ENCODE results near the gene SUSD1. TPM values are rescaled to one million over a fixed set of nuclear protein-coding genes. Genes with fewer than 3 reads are reported as not detected.
"Not testable (repeated sequence)": the region's sequence is repeated elsewhere in the genome, so short reads cannot be mapped to it uniquely, and the experiment has no call there.

The SUSD1 gene
- total RNA-seq (2014; rRNA removed; shearing (Covaris generic)) = 17.9 and 19.5 TPM in 2 replicates

GRCh38 chr9:112174965-112175795, at the start of gene SUSD1:
Gene SUSD1 (minus strand): TSS chr9:112175297. CDS start chr9:112175235, 62 bp downstream.
- Histone ChIP-seq H3K27ac (peak within 1 kb of the TSS; percentile 57), H3K4me1 (peaks cover 8% of the 10 kb centered on the region), H3K9me3 (replicated peaks) (no peaks in the 10 kb centered on the region), H3K36me3 (no peaks in the 10 kb centered on the region), H3K4me3 (peak within 1 kb of the TSS; percentile 74), H3K27me3 (no peaks in the 10 kb centered on the region)
- DNase-seq = peak; percentile 52 to 58

DNA sequence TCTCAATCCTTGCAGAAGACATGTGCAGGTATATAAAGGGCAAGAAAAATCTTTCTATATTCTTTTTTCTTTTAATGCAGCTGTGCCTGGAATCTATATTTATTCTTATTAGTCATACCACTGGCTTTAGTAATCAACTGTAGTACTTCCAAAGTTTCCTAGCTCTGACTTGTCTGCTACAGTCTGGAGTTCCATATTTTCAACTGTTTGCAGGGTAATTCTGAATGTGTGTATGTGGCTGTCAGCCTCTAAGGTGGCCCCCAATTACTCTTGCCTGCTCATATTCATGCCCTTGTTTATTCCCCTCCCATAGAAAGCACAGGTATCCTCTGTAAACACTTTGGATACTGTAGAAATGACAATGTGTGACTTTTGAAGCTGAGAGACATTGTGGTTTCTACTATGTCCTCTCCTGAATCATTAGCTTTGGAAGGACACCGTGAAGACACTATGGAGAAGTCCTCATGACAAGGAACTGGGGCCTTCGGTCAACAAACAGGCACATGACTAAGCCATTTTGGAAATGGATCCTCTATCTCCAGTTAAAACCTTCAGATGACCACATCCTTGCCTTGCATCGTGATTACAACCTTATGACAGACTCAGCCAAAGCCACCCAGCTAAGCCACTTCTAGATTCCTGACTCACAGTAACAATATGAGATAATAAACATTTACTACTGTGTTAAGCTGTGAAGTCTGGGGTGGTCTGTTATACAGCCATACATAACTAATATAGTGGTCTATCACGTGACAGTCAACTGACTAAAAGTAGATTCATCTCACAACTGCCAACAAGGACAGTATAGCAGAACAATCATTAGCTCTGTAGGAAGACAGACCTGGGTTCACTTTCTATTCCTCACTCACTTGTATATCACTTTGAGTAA, 49.5 kb upstream of the SUSD1 start:
- Histone ChIP-seq H3K4me3 (no peak overlapping the region), H3K4me1 (no peaks in the 10 kb centered on the region), H3K36me3 (peaks cover 73% of the 10 kb centered on the region), H3K27me3 (no peaks in the 10 kb centered on the region), H3K9me3 (replicated peaks) (no peaks in the 10 kb centered on the region), H3K27ac (no peak overlapping the region)
- no peak for DNase-seq

DNA sequence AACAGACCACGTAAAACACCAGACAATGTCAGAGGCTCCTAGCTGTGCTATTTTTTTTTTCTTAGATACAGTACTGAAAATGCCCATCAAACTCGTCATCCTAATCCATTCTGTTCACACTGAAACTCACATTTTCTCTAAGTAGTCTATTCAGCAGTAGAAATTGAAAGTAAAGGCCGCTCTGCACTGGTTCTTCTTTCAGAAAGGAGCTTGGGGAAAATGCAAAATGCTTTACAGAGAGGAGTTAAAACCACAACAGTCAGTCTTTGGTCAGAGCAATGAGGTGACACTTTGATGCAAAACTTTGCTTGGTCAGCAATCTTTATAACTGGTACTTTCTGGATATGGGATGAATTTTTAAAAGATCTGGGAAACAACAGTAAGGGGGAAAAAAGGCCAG, 43.8 kb upstream of the SUSD1 start:
- Histone ChIP-seq H3K36me3 (peaks cover 33% of the 10 kb centered on the region), H3K4me1 (no peaks in the 10 kb centered on the region), H3K27me3 (no peaks in the 10 kb centered on the region), H3K27ac (no peak overlapping the region), H3K9me3 (replicated peaks) (no peaks in the 10 kb centered on the region), H3K4me3 (no peak overlapping the region)
- no peak for DNase-seq

- DNase-seq = no peak
- Histone ChIP-seq H3K36me3 (peaks cover 35% of the 10 kb centered on the region), H3K9me3 (replicated peaks) (0 out of 2 replicates have a peak, but pooled peaks cover 3% of the 10 kb centered on the region), H3K27ac (no peak overlapping the region), H3K27me3 (no peaks in the 10 kb centered on the region), H3K4me1 (no peaks in the 10 kb centered on the region), H3K4me3 (no peak overlapping the region)
Observed at GRCh38 chr9:112212926-112213325, 37.8 kb upstream of the SUSD1 start.

- H3K36me3 ChIP-seq = peaks cover 43% of the 10 kb centered on the region
- no peaks in the 10 kb centered on the region; the same call in 1 of the 2 replicates for H3K4me1 ChIP-seq
- H3K27ac ChIP-seq = no peak overlapping the region
- DNase-seq = no peak
- H3K4me3 ChIP-seq = no peak overlapping the region
- H3K27me3 ChIP-seq = no peaks in the 10 kb centered on the region
- H3K9me3 ChIP-seq (replicated peaks) = peaks cover 25% of the 10 kb centered on the region
Observed at GRCh38 chr9:112207451-112207850, 32.4 kb upstream of the SUSD1 start.

GRCh38 chr9:112203536-112203935, 28.4 kb upstream of the SUSD1 start:
- Histone ChIP-seq H3K4me1 (no peaks in the 10 kb centered on the region; the same call in 1 of the 2 replicates), H3K36me3 (peaks cover 17% of the 10 kb centered on the region), H3K4me3 (no peak overlapping the region), H3K27ac (no peak overlapping the region), H3K9me3 (replicated peaks) (peaks cover 22% of the 10 kb centered on the region), H3K27me3 (no peaks in the 10 kb centered on the region)
- DNase-seq = no peak

DNA sequence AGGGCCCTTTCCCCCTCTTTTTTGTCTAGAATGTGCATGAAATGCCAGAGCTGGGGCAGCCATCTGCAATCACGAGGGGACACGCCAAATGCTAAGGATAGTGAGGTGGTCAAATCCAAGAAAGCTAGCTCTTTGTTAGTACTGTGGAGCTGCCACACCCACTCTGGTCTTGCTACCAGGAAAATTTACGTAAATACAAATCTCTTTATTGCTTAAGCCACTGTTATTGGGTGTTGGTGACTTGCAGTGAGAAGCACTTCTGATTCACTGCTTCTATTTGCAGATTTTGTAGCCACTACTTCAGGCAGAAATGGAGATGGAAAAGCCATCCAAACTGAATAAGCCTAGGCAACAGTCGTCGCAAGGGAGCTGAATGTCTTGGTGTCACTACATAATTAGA, 25.6 kb upstream of the SUSD1 start:
- 0 out of 2 replicates have a peak, but pooled peaks cover 4% of the 10 kb centered on the region for H3K9me3 ChIP-seq (replicated peaks)
- no peaks in the 10 kb centered on the region; the same call in none of the 2 replicates for H3K36me3 ChIP-seq
- DNase-seq = peak in 1 of 2 experiments; percentile 11
- no peaks in the 10 kb centered on the region; the same call in 1 of the 2 replicates for H3K4me1 ChIP-seq
- no peaks in the 10 kb centered on the region for H3K27me3 ChIP-seq
- no peak overlapping the region for H3K27ac ChIP-seq
- H3K4me3 ChIP-seq = no peak overlapping the region

DNA sequence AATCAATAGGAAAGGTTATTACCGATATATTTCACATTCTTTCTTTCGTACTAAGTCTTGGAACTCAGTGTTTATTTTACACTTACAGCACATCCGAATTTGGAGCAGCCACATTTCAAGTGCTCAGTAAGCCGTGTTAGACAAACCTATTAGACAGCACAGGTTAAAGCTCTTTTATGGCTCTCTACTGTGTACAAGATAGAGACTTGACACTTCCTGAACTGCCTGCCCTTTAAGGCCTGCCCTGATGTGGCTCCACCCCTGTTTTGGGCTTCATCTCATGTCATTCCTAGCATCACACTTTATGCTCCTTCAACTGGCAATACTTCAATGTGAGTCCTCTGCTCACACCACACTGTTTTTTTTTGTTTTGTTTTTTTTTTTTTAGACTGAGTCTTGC, 23.5 kb upstream of the SUSD1 start:
- H3K4me1 ChIP-seq = 0 out of 2 replicates have a peak, but pooled peaks cover 2% of the 10 kb centered on the region
- H3K36me3 ChIP-seq = no peaks in the 10 kb centered on the region; the same call in 1 of the 2 replicates
- H3K9me3 ChIP-seq (replicated peaks) = no peaks in the 10 kb centered on the region
- H3K27ac ChIP-seq = no peak overlapping the region
- H3K27me3 ChIP-seq = no peaks in the 10 kb centered on the region
- H3K4me3 ChIP-seq = no peak overlapping the region
- no peak for DNase-seq

GRCh38 chr9:112194969-112195431, 19.9 kb upstream of the SUSD1 start:
- H3K4me1 ChIP-seq = 0 out of 2 replicates have a peak, but pooled peaks cover 2% of the 10 kb centered on the region
- no peaks in the 10 kb centered on the region for H3K36me3 ChIP-seq
- H3K4me3 ChIP-seq = no peak overlapping the region
- H3K9me3 ChIP-seq (replicated peaks) = no peaks in the 10 kb centered on the region
- DNase-seq = no peak
- no peaks in the 10 kb centered on the region for H3K27me3 ChIP-seq
- no peak overlapping the region for H3K27ac ChIP-seq

DNA sequence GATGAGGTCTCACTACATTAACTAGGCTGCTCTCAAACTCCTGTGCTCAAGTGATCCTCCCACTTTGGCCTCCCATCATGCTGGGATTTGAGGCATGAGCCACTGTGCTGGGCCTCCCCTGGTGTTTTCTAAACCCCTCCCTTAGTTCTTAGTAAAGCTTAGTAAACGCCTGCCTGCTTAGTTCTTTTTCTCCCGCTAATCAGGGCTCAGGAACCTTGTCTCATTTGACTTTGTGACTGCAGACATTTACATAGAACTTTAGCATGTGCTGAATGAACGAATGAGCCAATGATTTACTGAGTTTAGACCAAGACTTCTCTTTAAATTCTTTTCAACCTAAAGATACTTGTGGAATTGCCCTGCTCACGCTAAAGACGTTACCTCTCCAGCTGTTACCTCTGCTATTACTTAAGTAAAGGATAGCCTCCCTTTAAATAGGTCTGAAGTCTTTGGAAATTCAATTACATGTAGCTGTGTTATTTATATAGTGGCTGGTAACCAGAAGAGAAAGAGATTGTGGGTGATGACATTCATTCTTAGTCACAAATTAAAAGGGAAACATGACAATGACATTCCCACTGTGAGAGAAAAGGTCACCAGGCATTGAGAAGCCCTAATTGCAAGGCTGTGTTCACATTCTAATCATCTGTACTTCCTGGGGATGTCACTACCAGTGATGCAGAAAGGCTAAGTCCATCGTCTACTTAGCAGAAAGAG, 18.6 kb upstream of the SUSD1 start:
- no peak for DNase-seq
- Histone ChIP-seq H3K27me3 (no peaks in the 10 kb centered on the region), H3K9me3 (replicated peaks) (no peaks in the 10 kb centered on the region), H3K4me3 (no peak overlapping the region), H3K27ac (no peak overlapping the region), H3K36me3 (no peaks in the 10 kb centered on the region), H3K4me1 (0 out of 2 replicates have a peak, but pooled peaks cover 2% of the 10 kb centered on the region)

GRCh38 chr9:112190320-112190719, 15.2 kb upstream of the SUSD1 start:
- H3K27ac ChIP-seq; H3K36me3 ChIP-seq; DNase-seq; H3K4me1 ChIP-seq; H3K27me3 ChIP-seq; H3K4me3 ChIP-seq; H3K9me3 ChIP-seq (replicated peaks): not testable (repeated sequence)

GRCh38 chr9:112188884-112189283, 13.8 kb upstream of the SUSD1 start:
- H3K27me3 ChIP-seq = no peaks in the 10 kb centered on the region
- H3K36me3 ChIP-seq = no peaks in the 10 kb centered on the region
- no peak overlapping the region for H3K27ac ChIP-seq
- H3K9me3 ChIP-seq (replicated peaks) = no peaks in the 10 kb centered on the region; the same call in 1 of the 2 replicates
- no peak overlapping the region for H3K4me3 ChIP-seq
- H3K4me1 ChIP-seq = peaks cover 14% of the 10 kb centered on the region
- no peak for DNase-seq

- no peak for DNase-seq
- no peaks in the 10 kb centered on the region; the same call in none of the 2 replicates for H3K9me3 ChIP-seq (replicated peaks)
- no peak overlapping the region for H3K27ac ChIP-seq
- peaks cover 14% of the 10 kb centered on the region for H3K4me1 ChIP-seq
- H3K27me3 ChIP-seq = no peaks in the 10 kb centered on the region
- no peaks in the 10 kb centered on the region for H3K36me3 ChIP-seq
- H3K4me3 ChIP-seq = no peak overlapping the region
Observed at GRCh38 chr9:112187404-112187803, 12.3 kb upstream of the SUSD1 start.

DNA sequence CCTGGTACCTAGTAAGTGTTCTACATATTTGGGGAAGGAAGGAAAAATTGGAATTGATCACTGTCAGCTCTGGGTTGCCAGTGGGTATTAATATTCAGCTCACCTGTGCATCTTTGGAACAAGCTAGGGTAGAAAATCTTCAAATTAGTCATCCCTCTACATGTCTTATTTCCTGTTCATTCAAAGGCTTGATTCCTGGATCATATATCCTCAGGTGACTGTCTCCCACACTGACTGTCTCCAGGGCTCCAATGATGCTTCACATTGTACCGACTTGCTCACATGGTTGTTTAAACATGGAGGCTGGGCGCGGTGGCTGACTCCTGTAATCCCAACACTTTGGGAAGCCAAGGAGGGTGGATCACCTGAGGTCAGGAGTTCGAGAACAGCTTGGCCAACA, 11.6 kb upstream of the SUSD1 start:
- Histone ChIP-seq H3K9me3 (replicated peaks) (no peaks in the 10 kb centered on the region; the same call in none of the 2 replicates), H3K36me3 (no peaks in the 10 kb centered on the region), H3K27ac (no peak overlapping the region), H3K4me1 (peaks cover 18% of the 10 kb centered on the region), H3K4me3 (no peak overlapping the region), H3K27me3 (no peaks in the 10 kb centered on the region)
- no peak for DNase-seq

Data from SJCRH30 (cell line).